GM19023 (cell line): ENCODE data around the gene NT5DC1.
"Not testable (repeated sequence)": the region's sequence is repeated elsewhere in the genome, so short reads cannot be mapped to it uniquely, and the experiment has no call there.

Source experiments
- ATAC-seq: cut with Tn5 transposase; IDR thresholded peaks from one replicate; pipeline ENCODE4 v1.9.1; 2021; ENCODE audit warnings: mild to moderate bottlenecking, moderate library complexity; ENCODE audit not compliant: unreplicated experiment

The NT5DC1 gene

GRCh38 chr6:116088946-116089345 is 11.7 kb upstream of the NT5DC1 start:
- no peak for ATAC-seq

GRCh38 chr6:116090251-116090650 is 10.4 kb upstream of the NT5DC1 start:
- ATAC-seq: peak; percentile 49

GRCh38 chr6:116094041-116094440 is 6.6 kb upstream of the NT5DC1 start:
- no peak for ATAC-seq

GRCh38 chr6:116096048-116096759 is 4.4 kb upstream of the NT5DC1 start:
- not testable (repeated sequence) for ATAC-seq

GRCh38 chr6:116096979-116097816 is 3.5 kb upstream of the NT5DC1 start:
- no peak for ATAC-seq

- no peak for ATAC-seq
These were observed 1.6 kb upstream of the NT5DC1 start for GRCh38 chr6:116099036-116099435.

GRCh38 chr6:116101302-116101718 is 657 bp downstream of the NT5DC1 start:
- no peak for ATAC-seq

GRCh38 chr6:116101790-116102189 is 1.1 kb downstream of the NT5DC1 start:
- ATAC-seq: no peak

- no peak for ATAC-seq
These were observed 2.2 kb downstream of the NT5DC1 start for GRCh38 chr6:116102873-116103272.

- no peak for ATAC-seq
These were observed 4.0 kb downstream of the NT5DC1 start for GRCh38 chr6:116104636-116105035.

- no peak for ATAC-seq
These were observed 4.6 kb downstream of the NT5DC1 start for GRCh38 chr6:116105247-116105646.

- no peak for ATAC-seq
These were observed 5.5 kb downstream of the NT5DC1 start for GRCh38 chr6:116106146-116106545.

GRCh38 chr6:116108836-116109235 is 8.2 kb downstream of the NT5DC1 start:
- ATAC-seq: no peak

- peak; percentile 75 for ATAC-seq
These were observed 11.2 kb downstream of the NT5DC1 start for GRCh38 chr6:116111552-116112528.

- no peak for ATAC-seq
These were observed 12.7 kb downstream of the NT5DC1 start for GRCh38 chr6:116113386-116113785.

- ATAC-seq: no peak
These were observed 15.1 kb downstream of the NT5DC1 start for GRCh38 chr6:116115781-116116180.

- ATAC-seq: no peak
These were observed 18.0 kb downstream of the NT5DC1 start for GRCh38 chr6:116118608-116119007.

- no peak for ATAC-seq
These were observed 19.8 kb downstream of the NT5DC1 start for GRCh38 chr6:116120430-116120829.

GRCh38 chr6:116126032-116126431 is 25.4 kb downstream of the NT5DC1 start, which contains the start of gene COL10A1:
COL10A1 (minus strand) TSS chr6:116126132; CDS start chr6:116125492, 640 bp downstream.
- no peak for ATAC-seq

GRCh38 chr6:116127771-116128493 is 27.3 kb downstream of the NT5DC1 start:
- no peak for ATAC-seq
